Transverse colon (tissue), 4 donors: Measurements from ENCODE around the gene PHF21A. TPM values are rescaled to one million over a fixed set of nuclear protein-coding genes. Genes with fewer than 3 reads are reported as not detected.

Experiments used
- DNase-seq: peaks from one replicate; pipeline ENCODE4 v3.0.0-alpha.2; 2019
- H3K27ac ChIP-seq, 4 donors: fragments of 200-600 bp; sonication (generic); 2 replicates each; pipeline ENCODE4 v1.5.1; 2016 to 2018; ENCODE audit warnings: inconsistent platforms in 4 of 4
- H3K27me3 ChIP-seq: fragments of 200-600 bp; sonication (generic); 2 replicates; pipeline ENCODE4 v1.5.1; 2017; ENCODE audit warnings: inconsistent platforms
- H3K36me3 ChIP-seq, 4 donors: fragments of 200-600 bp; sonication (generic); 2 replicates each; pipeline ENCODE4 v1.5.1; 2017 to 2019; ENCODE audit warnings: inconsistent platforms in 4 of 4
- H3K4me1 ChIP-seq, 4 donors: fragments of 200-600 bp; sonication (generic); 2 replicates each; pipeline ENCODE4 v1.5.1; 2017 to 2020; ENCODE audit warnings: inconsistent platforms in 4 of 4
- H3K4me3 ChIP-seq, 4 donors: fragments of 200-600 bp; sonication (generic); 1 replicate in 1 of 4; 2 replicates in 3 of 4; pipeline versions ENCODE4 v1.5.1 to v1.6.1; 2017 to 2019; ENCODE audit warnings: inconsistent platforms in 4 of 4
- H3K9me3 ChIP-seq, 2 donors: fragments of 200-600 bp; sonication (generic); 2 replicates each; pipeline ENCODE4 v1.5.1; 2017 to 2019; ENCODE audit warnings: inconsistent platforms in 2 of 2
- EP300 ChIP-seq: sonication (generic); formaldehyde crosslinking; IDR thresholded peaks from one replicate; pipeline ENCODE4 v1.6.1; 2017; ENCODE audit warnings: antibody characterized with exemption, low read depth
- POLR2A ChIP-seq: fragments of 450-650 bp; IDR thresholded peaks from one replicate; pipeline ENCODE4 v1.6.1; 2016; ENCODE audit warnings: antibody characterized with exemption, mild to moderate bottlenecking, moderate library complexity
- POLR2AphosphoS5 ChIP-seq, 3 donors: sonication (generic); formaldehyde crosslinking; IDR thresholded peaks; one replicate each; pipeline ENCODE4 v1.6.1; 2016; ENCODE audit warnings: antibody characterized with exemption in 3 of 3
- WGBS, 2 donors: methylation state at CpG; one replicate each; pipeline ENCODE4 v1.1.5; 2018; ENCODE audit warnings: low coverage in 1 of 2; 5-methylcytosine and 5-hydroxymethylcytosine counted together
- in situ Hi-C, 4 donors: fragments of 200-750 bp; cut with MboI; loops; one replicate each; pipeline versions ENCODE4 v1.15.0 to v1.15.1; 2017; ENCODE audit warnings: low sequenced_read_pairs in 3 of 4, low pct_ligation_motif_present in 1 of 4, low pct_unique_long_range_greater_than_20kb in 1 of 4
- intact Hi-C: fragments of 100-400 bp; cut with DNase I; formaldehyde crosslinking; loops from one replicate; pipeline ENCODE4 v1.15.1; 2023; ENCODE audit warnings: low total_unique reads
- total RNA-seq, 4 donors: library from RNA; depleted of rRNA; stranded (reverse); fragments of >200 nt; gene quantifications; one replicate each; pipeline ENCODE4 v1.1.0, GENCODE V29; 2016
- TF ChIP-seq, protein P1 (sequence below), 5 experiments: fragments of 200-600 bp in 3 of 5; fragments of 450-650 bp in 2 of 5; sonication (generic) in 3 of 5; IDR thresholded peaks; 1 replicate in 2 of 5; 2 replicates in 3 of 5; pipeline ENCODE4 v1.5.1; 2016 to 2017; ENCODE audit warnings: antibody characterized with exemption in 5 of 5, inconsistent platforms in 3 of 5, mild to moderate bottlenecking in 2 of 5, moderate library complexity in 1 of 5

Gene PHF21A
- total RNA-seq, 4 donors from 2014 or later: 18.6 to 57.2 (median 40.2) TPM

DNA sequence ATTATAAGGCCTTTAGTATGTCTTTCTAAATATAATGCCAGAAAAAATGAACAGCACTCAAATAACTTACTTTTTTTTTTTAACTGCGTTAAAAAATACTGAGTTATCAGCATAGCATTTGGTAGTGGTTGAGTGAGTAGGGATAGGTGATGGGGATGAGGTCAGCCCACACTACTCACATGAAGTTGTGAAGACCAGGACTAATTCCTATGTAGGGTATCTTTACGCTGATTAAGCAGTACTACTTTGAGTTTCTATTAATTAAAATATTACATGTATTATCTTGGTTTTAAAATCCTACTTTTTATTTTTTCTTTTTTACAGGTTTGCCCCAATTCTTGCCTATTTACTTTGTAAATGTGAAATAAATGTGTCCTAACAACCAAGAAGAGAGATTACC lies 13.5 kb downstream of the PHF21A start:
- H3K4me3 ChIP-seq: no peak overlapping the region
- intact Hi-C loops: no loop called here
- 90 to 97% methylated on average over 2 of the region's 2 CpGs for WGBS, 2 donors
- DNase-seq: no peak
- H3K9me3 ChIP-seq: no peaks in the 10 kb centered on the region
- H3K4me1 ChIP-seq: peaks cover 0 to 35% (median 6%) of the 10 kb centered on the region in 4 donors
- no peak overlapping the region for H3K27ac ChIP-seq
- TF ChIP-seq EP300 (no peak), POLR2AphosphoS5 (IDR thresholded peaks at IDR 0.05) (no peak), POLR2A (no peak)
- TF ChIP-seq, protein P1, sequence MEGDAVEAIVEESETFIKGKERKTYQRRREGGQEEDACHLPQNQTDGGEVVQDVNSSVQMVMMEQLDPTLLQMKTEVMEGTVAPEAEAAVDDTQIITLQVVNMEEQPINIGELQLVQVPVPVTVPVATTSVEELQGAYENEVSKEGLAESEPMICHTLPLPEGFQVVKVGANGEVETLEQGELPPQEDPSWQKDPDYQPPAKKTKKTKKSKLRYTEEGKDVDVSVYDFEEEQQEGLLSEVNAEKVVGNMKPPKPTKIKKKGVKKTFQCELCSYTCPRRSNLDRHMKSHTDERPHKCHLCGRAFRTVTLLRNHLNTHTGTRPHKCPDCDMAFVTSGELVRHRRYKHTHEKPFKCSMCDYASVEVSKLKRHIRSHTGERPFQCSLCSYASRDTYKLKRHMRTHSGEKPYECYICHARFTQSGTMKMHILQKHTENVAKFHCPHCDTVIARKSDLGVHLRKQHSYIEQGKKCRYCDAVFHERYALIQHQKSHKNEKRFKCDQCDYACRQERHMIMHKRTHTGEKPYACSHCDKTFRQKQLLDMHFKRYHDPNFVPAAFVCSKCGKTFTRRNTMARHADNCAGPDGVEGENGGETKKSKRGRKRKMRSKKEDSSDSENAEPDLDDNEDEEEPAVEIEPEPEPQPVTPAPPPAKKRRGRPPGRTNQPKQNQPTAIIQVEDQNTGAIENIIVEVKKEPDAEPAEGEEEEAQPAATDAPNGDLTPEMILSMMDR (IDR thresholded peaks at IDR 0.05): no peak
- in situ Hi-C loops: no loop called here
- no peaks in the 10 kb centered on the region for H3K27me3 ChIP-seq
- H3K36me3 ChIP-seq: no peaks in the 10 kb centered on the region

DNA sequence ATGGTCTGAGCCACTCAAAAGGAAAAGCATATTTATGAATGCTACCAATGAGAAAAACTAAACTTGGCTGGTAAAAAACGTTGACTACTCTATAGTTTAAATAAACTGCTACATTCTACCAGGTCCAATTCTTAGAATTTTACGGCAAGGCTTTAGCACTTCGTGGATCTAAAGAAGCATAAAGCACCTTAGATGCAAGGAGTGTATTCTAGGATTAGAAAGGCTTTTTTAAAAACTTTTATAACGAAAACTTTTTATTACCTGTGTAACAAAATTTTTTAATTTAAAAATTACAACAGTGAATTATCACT lies 13.9 kb downstream of the PHF21A start:
- in situ Hi-C loops (no loop called here), intact Hi-C loops (no loop called here)
- 70 to 78% methylated on average over 4 of the region's 4 CpGs for WGBS, 2 donors
- TF ChIP-seq POLR2A (no peak), EP300 (no peak), POLR2AphosphoS5 (IDR thresholded peaks at IDR 0.05) (no peak)
- TF ChIP-seq, protein P1 (IDR thresholded peaks at IDR 0.05): no peak
- DNase-seq: no peak
- Histone ChIP-seq H3K27me3 (no peaks in the 10 kb centered on the region), H3K4me3 (no peak overlapping the region), H3K27ac (no peak overlapping the region), H3K4me1 (peaks cover 0 to 30% (median 4%) of the 10 kb centered on the region in 4 donors), H3K9me3 (no peaks in the 10 kb centered on the region), H3K36me3 (no peaks in the 10 kb centered on the region)

DNA sequence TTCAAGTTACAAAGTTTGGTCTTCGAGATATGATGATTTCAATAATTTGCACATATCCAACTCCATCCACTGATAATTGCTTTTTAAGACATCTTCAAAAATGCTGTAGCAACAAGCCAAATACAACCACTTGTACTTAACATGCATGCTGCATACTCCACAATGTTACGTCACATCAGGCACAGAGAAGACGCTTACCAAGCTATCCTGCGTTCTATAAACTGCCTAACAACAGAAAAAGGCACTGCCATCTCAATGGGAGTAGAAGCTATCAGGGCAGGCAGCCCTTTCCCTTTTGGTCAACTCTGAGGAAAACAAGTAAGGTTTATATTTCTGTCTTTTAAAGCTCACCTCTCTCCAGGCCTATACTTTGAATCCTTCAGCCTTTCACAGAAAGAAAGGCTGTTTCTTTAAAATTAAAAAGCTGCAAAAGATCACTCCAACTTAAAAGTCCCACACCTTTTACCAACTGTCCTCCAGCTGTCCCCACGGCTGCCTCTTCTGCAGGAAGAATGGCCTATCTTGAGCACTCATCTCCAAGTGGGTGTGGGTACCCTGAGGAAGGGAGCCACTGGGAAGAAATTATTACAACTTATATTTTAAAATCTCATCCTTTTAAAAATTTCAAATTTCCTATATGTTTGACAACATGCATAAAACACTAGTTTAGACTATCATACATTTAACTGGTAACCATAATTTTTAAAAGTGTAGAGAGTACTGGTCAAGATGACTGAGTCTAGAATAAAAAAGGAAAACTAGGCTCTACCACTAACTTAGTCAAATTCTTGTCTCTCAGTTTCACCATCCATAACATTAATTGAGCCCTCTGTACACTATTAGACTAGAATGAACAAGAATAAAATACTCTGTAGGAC lies 14.5 kb downstream of the PHF21A start:
- H3K4me1 ChIP-seq: peaks cover 0 to 27% (median 4%) of the 10 kb centered on the region in 4 donors
- no peak overlapping the region for H3K27ac ChIP-seq
- TF ChIP-seq POLR2A (no peak), EP300 (no peak), POLR2AphosphoS5 (IDR thresholded peaks at IDR 0.05) (no peak)
- TF ChIP-seq, protein P1 (IDR thresholded peaks at IDR 0.05): no peak
- DNase-seq: no peak
- no peaks in the 10 kb centered on the region for H3K9me3 ChIP-seq
- in situ Hi-C loops: no loop called here
- WGBS, 2 donors: 67 to 94% methylated on average over 4 to 5 of the region's 5 CpGs
- intact Hi-C loops: no loop called here
- H3K27me3 ChIP-seq: no peaks in the 10 kb centered on the region
- H3K4me3 ChIP-seq: no peak overlapping the region
- H3K36me3 ChIP-seq: no peaks in the 10 kb centered on the region

DNA sequence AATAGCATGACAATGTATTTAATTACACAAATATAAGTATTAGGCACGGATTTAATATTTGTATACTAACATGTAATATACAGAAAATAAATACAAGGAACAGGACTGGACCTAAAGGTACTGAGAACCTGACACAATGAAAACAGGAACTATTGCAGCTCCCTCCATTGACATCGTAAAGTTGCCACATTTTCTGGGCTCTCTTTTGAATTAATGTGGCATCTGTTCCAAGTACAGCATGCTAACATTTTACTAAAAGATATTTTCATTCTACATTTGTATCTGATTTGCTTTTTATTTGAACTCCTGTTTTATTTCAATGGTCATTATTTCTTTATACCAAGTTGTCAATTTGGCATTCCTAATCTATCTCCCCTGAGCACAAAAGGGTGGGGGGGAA lies 15.3 kb downstream of the PHF21A start:
- Histone ChIP-seq H3K27ac (no peak overlapping the region), H3K4me1 (peaks cover 0 to 27% (median 4%) of the 10 kb centered on the region in 4 donors), H3K9me3 (no peaks in the 10 kb centered on the region), H3K27me3 (no peaks in the 10 kb centered on the region), H3K4me3 (no peak overlapping the region), H3K36me3 (no peaks in the 10 kb centered on the region)
- no peak for DNase-seq
- TF ChIP-seq POLR2AphosphoS5 (IDR thresholded peaks at IDR 0.05) (no peak), EP300 (no peak), POLR2A (no peak)
- TF ChIP-seq, protein P1 (IDR thresholded peaks at IDR 0.05): no peak
- WGBS, 2 donors: 85 to 90% methylated on average over 2 of the region's 2 CpGs
- in situ Hi-C loops (no loop called here), intact Hi-C loops (no loop called here)
